ENCODE measurements around the gene DDX39B. TPM values are rescaled to one million over a fixed set of nuclear protein-coding genes. Genes with fewer than 3 reads are reported as not detected.

DDX39B gene
- 291 and 399 TPM in 2 replicates for total RNA-seq

GRCh38 chr6:31541658-31542521 lies at the start of gene DDX39B:
DDX39B (minus strand) TSS chr6:31542003; CDS start chr6:31540532, 1,471 bp downstream.

DNA sequence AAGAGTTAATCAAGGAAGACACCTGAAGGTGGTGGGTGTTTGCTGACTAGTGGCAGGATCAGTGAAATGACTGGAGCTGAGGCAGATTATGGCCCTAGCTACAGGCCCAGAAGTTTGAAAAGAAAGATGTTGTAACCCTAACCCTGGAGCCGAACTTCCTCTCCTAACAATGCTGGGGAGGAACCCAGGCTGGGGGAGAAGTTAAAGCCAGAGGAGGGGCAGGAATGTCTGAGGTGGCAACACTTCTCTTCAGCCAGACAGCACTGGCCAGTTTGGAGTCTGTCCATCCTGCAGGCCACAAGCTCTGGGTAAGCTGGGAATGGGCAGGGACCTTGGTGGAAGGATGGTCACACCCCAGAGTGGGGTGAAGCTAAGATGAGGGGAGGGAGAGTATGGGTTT lies 44.2 kb upstream of the DDX39B start, which contains the start of gene LST1:
Gene LST1 (plus strand): TSS at position 270 of the 400 bp plus-strand sequence. CDS start 1,023 bp downstream, outside the sequence.

DNA sequence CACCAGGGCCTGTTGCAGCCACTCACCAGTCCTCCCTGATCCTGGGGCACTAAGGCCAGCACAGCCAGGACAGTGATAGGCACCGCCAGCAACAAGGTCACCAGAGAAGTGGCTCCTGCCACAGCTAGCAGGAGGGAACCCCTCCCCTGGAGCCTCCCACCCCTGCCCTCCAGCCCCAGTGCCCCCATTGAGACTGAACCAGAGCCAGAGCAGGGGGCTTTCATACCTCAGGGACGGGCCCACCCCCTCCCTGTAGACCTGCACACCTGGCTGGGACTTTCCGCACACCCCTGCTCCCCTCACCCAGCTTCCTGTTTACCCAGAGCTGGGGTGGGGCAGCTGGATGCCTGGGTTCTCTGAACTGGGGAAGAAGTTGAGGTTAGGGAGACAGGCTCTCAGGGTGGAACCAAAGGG lies 40.4 kb upstream of the DDX39B start, which contains the start of gene LTB:
Gene LTB (minus strand): TSS at position 195 of the 414 bp plus-strand sequence. CDS start 7 bp downstream, at position 188.

GRCh38 chr6:31575335-31575901 lies 33.6 kb upstream of the DDX39B start, which contains the start of gene TNF:
TNF (plus strand) TSS chr6:31575565; CDS start chr6:31575742, 177 bp downstream.

GRCh38 chr6:31572041-31572911 lies 30.5 kb upstream of the DDX39B start, which contains the start of gene LTA:
LTA (plus strand) TSS chr6:31572289; CDS start chr6:31572743, 454 bp downstream.

GRCh38 chr6:31546958-31547726 lies 5.3 kb upstream of the DDX39B start, which contains the start of gene NFKBIL1:
NFKBIL1 (plus strand) TSS chr6:31547608; CDS start chr6:31547695, 87 bp downstream.

GRCh38 chr6:31546339-31546957 lies 4.6 kb upstream of the DDX39B start, which contains the start of gene ATP6V1G2:
ATP6V1G2 (minus strand) TSS chr6:31546608; CDS start chr6:31546559, 49 bp downstream.

DNA sequence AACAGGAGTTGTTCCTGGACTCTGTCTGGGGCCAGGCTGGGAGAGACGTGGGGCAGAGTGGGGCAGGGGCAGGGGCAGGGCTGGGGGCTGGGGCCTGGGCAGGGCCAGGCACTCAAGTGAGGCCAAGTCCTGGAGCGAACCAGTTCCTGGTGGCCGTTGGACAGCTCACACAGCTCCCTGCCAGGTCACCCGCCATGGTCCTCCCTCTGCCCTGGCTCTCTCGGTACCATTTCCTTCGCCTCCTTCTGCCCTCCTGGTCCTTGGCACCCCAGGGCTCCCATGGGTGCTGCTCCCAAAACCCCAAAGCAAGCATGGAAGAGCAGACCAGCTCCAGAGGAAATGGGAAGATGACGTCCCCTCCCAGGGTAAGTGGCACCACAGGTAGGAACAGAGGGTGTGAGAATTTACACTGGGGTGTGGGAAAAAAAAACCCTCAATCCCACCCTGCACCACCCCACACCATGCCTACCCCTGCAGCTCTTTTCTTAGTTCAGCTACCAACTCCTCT lies 12.9 kb downstream of the DDX39B start, which contains the start of gene MCCD1:
Gene MCCD1 (plus strand): TSS at position 142 of the 508 bp plus-strand sequence. CDS start 53 bp downstream, at position 195.

GRCh38 chr6:31497531-31498476 lies 44.0 kb downstream of the DDX39B start, which contains the start of gene MICB:
MICB (plus strand) TSS chr6:31498145; CDS start chr6:31498194, 49 bp downstream.

Other genes starting within 250 kb of the DDX39B start
- gene HLA-B, start 184.8 kb downstream of the DDX39B start, total RNA-seq: 8.4 and 10.9 TPM in 2 replicates
- 28.6 and 29.3 TPM in 2 replicates for gene MICA, start 138.4 kb downstream of the DDX39B start, total RNA-seq
- 5.2 and 9.3 TPM in 2 replicates for gene MICB, start 43.9 kb downstream of the DDX39B start, total RNA-seq
- gene MCCD1, start 13.0 kb downstream of the DDX39B start, total RNA-seq: not detected in 2 replicates
- 0.19 and 0.28 TPM in 2 replicates for gene ATP6V1G2, start 4.6 kb upstream of the DDX39B start, total RNA-seq
- 16.3 and 17.6 TPM in 2 replicates for gene NFKBIL1, start 5.6 kb upstream of the DDX39B start, total RNA-seq
- gene LTA, start 30.3 kb upstream of the DDX39B start, total RNA-seq: not detected in 2 replicates
- 0.23 and 0.28 TPM in 2 replicates for gene TNF, start 33.6 kb upstream of the DDX39B start, total RNA-seq
- gene LTB, start 40.4 kb upstream of the DDX39B start, total RNA-seq: 0.85 and 1.5 TPM in 2 replicates
- gene LST1, start 44.3 kb upstream of the DDX39B start, total RNA-seq: not detected in 2 replicates
- gene NCR3, start 51.0 kb upstream of the DDX39B start, total RNA-seq: not detected in 2 replicates
- not detected in 2 replicates for gene AIF1, start 73.2 kb upstream of the DDX39B start, total RNA-seq
- gene PRRC2A, start 78.7 kb upstream of the DDX39B start, total RNA-seq: 63.4 and 119 TPM in 2 replicates
- 200 and 272 TPM in 2 replicates for gene BAG6, start 110.7 kb upstream of the DDX39B start, total RNA-seq
- gene APOM, start 113.9 kb upstream of the DDX39B start, total RNA-seq: 2.3 and 3.9 TPM in 2 replicates
- gene C6orf47, start 118.8 kb upstream of the DDX39B start, total RNA-seq: 17.0 and 18.1 TPM in 2 replicates
- gene GPANK1, start 123.0 kb upstream of the DDX39B start, total RNA-seq: 14.5 and 14.7 TPM in 2 replicates
- gene CSNK2B, start 124.1 kb upstream of the DDX39B start, total RNA-seq: 236 and 271 TPM in 2 replicates
- gene LY6G5B, start 128.0 kb upstream of the DDX39B start, total RNA-seq: 0.60 and 2.1 TPM in 2 replicates
- gene LY6G5C, start 139.1 kb upstream of the DDX39B start, total RNA-seq: 0.42 and 0.79 TPM in 2 replicates
- 26.8 and 31.6 TPM in 2 replicates for gene ABHD16A, start 161.3 kb upstream of the DDX39B start, total RNA-seq
- gene LY6G6F, start 164.9 kb upstream of the DDX39B start, total RNA-seq: not detected in 2 replicates
- gene LY6G6D, start 173.3 kb upstream of the DDX39B start, total RNA-seq: not detected in 2 replicates
- 1.5 and 3.7 TPM in 2 replicates for gene LY6G6C, start 179.7 kb upstream of the DDX39B start, total RNA-seq
- gene MPIG6B, start 181.4 kb upstream of the DDX39B start, total RNA-seq: 0.49 TPM in 1 of 2 replicates, not detected in the other
- 28.1 and 43.2 TPM in 2 replicates for gene DDAH2, start 187.3 kb upstream of the DDX39B start, total RNA-seq
- 445 and 657 TPM in 2 replicates for gene CLIC1, start 194.5 kb upstream of the DDX39B start, total RNA-seq
- gene MSH5, start 198.0 kb upstream of the DDX39B start, total RNA-seq: 10.5 and 12.6 TPM in 2 replicates
- 0.63 and 2.0 TPM in 2 replicates for gene SAPCD1, start 220.7 kb upstream of the DDX39B start, total RNA-seq
- gene VWA7, start 235.3 kb upstream of the DDX39B start, total RNA-seq: 1.6 and 2.8 TPM in 2 replicates

Measured in airway epithelial cell (primary cell).